GM19043 (cell line): ENCODE data around the gene DYSF.
"Not testable (repeated sequence)": the region's sequence is repeated elsewhere in the genome, so short reads cannot be mapped to it uniquely, and the experiment has no call there.

Source experiments
- ATAC-seq: cut with Tn5 transposase; IDR thresholded peaks from one replicate; pipeline ENCODE4 v1.9.1; 2021; ENCODE audit warnings: low read depth; ENCODE audit not compliant: unreplicated experiment

The DYSF gene

DNA sequence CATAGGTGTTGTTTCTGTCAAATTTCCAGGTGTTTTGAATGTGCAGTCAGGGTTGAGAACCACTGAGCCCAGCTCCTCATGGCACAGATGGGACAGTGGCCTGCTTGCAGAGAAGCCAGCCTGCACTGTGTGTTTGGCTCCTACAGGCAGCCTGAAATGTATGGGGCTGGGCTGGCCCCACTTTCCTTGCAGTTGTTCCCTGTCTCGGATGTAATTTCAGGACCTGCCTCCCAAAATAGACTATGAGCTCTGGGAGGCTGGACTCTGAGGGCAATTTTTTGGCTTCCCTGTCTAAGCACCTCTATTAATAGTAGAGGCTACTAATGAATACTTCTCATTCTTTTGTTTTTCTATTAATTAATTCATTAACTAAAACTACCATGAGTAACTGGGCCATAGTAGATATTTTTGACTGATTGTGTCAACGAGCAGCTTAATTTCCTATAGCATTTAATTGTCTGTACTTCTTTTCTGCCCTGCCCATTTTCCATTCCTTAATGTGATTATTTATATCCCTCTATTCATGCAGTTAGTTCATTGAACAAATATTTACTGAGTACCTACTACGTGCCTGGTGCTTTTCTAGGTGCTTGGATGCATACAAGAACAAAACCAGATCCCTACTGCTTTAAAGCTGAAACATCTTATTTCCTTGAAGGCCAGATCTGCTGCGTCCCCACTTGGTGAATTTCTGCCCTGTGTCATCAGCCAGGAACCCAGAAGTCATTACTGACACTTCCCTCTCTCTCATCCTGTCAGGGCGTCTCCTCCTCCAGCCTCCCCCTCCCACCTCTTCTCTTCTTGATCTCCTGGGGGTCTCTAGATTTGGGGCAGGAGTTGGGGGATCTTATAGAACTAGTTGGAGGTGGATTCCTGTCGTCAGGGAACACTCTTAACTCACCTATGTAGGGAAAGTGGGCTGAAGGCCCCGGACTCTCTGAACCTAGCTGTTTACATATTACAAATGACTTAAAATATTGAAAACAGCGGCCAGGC lies 16.3 kb downstream of the DYSF start:
- no peak for ATAC-seq

- ATAC-seq: no peak
Observed at GRCh38 chr2:71471276-71471675, 17.9 kb downstream of the DYSF start.

DNA sequence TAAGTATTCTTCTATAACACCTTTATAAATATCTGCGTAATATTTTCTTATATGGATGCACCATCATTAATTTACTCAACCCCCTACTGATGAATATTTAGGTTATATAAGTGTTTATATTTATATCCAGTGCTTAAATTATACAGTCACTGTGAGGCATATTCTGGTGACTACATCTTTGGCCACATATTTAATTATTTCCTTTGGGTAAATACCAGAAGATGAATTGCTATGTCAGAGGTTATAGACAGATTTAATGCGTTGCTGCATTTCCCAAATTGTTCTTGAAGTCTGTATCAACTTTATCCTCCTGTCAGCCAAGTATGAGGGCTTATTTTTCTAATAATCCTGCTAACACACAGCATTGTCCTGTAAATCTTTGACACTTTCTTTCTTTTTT lies 18.7 kb downstream of the DYSF start:
- no peak for ATAC-seq

GRCh38 chr2:71473346-71474031 lies 20.1 kb downstream of the DYSF start:
- ATAC-seq: no peak

DNA sequence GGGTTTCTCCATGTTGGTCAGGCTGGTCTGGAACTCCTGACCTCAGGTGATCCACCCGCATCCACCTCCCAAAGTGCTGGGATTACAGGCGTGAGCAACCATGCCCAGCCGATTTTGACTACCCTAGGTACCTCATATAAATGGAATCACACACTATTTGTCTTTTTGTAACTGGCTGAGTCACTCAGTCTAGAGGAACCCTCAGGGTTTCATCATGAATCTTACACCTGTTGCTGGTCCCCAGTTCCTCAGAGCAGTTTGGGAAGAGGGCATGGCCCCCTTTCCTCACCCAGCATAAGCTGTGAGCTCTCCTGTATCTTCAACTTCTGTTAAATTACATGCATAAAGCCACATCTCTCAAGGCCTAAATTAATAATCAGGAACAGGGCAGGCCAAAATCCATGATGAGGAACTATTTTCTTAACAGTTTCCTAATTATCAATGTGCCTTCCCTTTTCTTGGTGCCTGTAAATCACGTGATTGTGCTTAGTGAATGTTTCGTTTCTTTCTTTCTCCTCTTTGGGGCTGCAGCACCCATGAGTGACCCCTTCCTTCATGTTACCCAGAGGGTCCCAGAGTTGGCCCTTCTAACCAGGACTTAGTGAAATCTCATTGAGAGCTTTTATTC lies 20.9 kb downstream of the DYSF start:
- ATAC-seq: no peak

- no peak for ATAC-seq
Observed at GRCh38 chr2:71474744-71475397, 21.5 kb downstream of the DYSF start.

- ATAC-seq: no peak
Observed at GRCh38 chr2:71476495-71476894, 23.1 kb downstream of the DYSF start.

- no peak for ATAC-seq
Observed at GRCh38 chr2:71477231-71477691, 23.9 kb downstream of the DYSF start.

DNA sequence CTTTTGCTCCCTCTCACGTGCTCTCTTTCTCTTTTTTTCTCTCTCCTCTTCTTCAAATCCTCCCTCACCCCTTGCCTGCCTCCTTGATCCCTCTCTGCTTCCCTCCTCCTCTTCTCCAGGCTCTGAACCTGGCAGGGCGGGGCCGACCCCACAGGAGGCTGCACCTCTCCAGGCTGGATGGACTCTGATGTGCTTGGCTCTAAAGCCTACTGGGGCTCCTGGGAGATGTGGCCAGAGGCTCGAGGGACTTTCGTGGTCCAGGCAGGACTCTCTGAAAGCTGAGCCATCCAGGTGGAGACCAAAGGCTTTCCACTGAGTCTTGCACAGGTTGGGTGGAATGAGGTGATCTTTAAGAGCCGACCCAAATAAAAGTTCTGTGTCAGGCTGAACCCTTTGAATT lies 25.4 kb downstream of the DYSF start:
- no peak for ATAC-seq

GRCh38 chr2:71479261-71479660 lies 25.9 kb downstream of the DYSF start:
- ATAC-seq: no peak

DNA sequence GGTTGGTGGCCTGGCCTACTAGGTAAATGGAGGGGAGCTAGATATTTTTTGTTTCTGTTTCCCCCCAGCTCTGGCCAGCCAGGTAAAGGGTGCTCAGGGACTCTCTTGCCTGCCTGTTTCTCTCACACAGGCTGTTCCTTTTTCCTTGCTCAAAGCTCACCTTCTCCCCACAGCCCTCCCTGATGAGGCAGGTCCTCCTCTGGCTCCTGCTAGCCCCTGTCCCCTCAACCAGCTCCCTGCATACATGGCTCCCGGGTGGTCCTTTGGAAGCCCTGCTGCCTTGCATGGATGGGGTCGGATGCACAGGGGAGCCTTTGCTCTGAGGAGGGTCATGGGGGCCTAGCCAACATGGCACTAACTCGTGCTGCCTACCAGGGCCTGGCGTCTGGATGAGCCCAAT lies 27.8 kb downstream of the DYSF start:
- ATAC-seq: no peak

DNA sequence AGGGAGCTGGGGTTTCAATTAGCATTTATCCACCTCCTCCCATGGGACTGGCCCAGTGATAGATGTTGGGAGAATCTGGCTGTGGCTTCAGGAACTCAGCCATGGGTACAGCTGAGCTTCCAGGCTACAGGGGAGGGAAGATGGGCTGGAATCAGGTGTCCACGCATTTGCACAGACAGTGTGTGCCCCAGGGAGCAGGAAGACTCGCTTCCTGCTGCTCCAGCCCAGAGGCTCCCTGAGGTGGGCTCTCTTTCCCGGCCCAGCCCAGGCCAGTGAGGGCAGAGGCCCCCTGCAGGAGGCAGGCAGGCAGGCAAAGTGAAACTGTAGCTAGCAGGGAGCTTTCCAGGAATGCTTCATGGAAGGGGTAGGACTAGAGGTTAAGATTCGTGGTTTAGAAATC lies 28.7 kb downstream of the DYSF start:
- ATAC-seq: no peak

GRCh38 chr2:71483246-71483645 lies 29.9 kb downstream of the DYSF start:
- ATAC-seq: no peak

DNA sequence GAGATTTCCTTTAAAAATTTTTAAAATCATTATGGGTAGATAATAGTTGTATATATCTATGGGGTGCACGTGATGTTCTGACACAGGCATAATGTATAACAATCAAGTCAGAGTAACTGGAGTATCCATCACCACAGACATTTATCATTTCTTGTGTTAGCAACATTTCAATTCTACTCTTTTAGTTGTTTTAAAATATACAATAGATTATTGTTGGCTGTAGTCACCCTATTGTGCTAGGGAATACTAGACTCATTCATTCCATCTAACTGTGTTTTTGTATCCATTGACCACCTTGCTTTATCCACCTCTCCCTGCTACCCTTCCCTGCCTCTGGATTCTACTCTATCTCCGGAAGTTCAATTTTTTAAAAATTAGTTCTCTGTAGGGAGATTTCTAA lies 31.0 kb downstream of the DYSF start:
- no peak for ATAC-seq

- ATAC-seq: no peak
Observed at GRCh38 chr2:71486881-71487640, 33.7 kb downstream of the DYSF start.

DNA sequence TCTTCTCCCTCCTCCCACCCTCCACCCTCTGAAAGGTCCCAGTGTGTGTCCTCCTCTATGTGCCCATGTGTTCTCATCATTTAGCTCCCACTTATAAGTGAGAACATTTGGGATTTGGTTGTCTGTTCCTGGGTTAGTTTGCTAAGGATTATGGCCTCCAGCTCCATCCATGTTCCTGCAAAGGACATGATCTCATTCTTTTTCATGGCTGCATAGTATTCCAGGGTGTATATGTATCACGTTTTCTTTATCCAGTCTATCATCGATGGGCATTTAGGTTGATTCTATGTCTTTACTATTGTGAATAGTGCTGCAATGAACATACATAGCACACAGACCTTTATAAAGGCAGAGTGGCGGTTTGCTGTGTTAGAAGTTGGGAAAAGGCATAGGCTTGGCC lies 38.2 kb downstream of the DYSF start:
- ATAC-seq: not testable (repeated sequence)

GRCh38 chr2:71492112-71492511 lies 38.8 kb downstream of the DYSF start:
- no peak for ATAC-seq

DNA sequence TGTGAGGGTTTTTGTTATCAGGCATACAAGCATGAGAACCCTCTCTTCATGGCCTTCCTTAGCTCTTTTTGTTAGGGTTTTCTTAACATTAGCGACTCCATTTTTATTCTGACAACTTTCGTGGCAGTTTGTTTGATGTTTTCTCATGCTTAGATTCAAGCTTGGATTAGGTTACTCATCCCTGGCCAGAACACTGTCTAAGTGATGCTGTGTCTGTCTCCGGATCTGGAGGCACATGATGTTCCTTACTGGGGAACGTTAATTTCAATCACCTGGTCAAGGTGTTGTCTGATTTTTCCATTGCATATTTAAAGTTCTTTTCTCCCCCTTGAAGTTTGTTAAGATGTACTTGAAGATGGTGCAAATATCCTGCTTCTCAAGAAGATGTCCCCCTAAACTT lies 40.7 kb downstream of the DYSF start:
- ATAC-seq: no peak

DNA sequence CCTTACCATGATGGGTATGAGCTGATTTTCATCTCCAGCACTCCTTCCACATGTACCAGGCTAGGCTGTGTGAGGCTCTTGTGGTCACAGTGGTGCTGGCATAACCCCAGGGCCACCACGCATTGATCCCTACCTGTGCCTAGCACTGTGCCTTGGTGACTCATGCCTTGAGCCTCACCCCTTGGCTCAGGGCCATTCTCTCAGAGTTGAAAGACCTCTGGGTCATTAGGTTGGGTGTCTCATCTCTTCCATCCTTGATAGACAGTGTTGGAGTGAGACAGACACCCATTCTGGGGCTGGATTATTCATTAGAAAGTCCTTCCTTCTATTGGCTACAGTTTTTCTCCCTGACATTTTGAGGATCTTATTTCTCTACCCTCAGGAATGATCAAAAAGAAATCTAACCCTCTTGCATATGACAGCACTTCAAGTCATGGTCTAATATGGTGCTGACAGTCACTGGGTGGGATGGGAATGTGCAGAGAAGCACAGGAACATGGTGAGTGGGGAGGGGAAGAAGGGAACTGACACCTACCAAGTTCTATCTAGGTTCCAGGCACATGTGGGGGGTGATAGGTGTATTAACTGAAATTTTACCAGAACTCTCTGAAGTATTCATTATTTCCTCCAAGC lies 41.3 kb downstream of the DYSF start:
- ATAC-seq: no peak
